SK-N-SH (cell line): ENCODE data around the gene IMPDH1. TPM values are rescaled to one million over a fixed set of nuclear protein-coding genes. Genes with fewer than 3 reads are reported as not detected.

ENCODE experiments used
- CTCF ChIA-PET: fragments of 300-600, 350-600 bp; formaldehyde crosslinking; extraction: SDS; loops from one replicate; lab custom pipeline; 2021; lab: Yijun Ruan, JAX
- POLR2A ChIA-PET: fragments of 350-600 bp; sonication (Branson Sonifier 250); formaldehyde crosslinking; extraction: SDS; loops from one replicate; lab custom pipeline; 2020; ENCODE audit warnings: antibody characterized with exemption, inconsistent platforms; lab: Yijun Ruan, JAX
- DNase-seq: peaks from one replicate; pipeline ENCODE4 v3.0.0; 2012
- H2AFZ ChIP-seq: fragments of 200-600 bp; sonication (generic); 2 replicates; pipeline ENCODE4 v1.8.1; 2016; ENCODE audit warnings: antibody characterized with exemption, mild to moderate bottlenecking, low read depth
- H3F3A ChIP-seq: fragments of 200-600 bp; sonication (generic); replicated peaks from 2 replicates; pipeline ENCODE3; 2016; ENCODE audit warnings: antibody characterized with exemption, mild to moderate bottlenecking; ENCODE audit not compliant: insufficient read depth
- H3K27ac ChIP-seq, 2 experiments: fragments of 200-500 bp in 1 of 2; fragments of 200-600 bp in 1 of 2; sonication (Bioruptor generic) in 1 of 2; sonication (generic), shearing (Covaris generic) in 1 of 2; 2 replicates each; pipeline versions ENCODE4 v1.5.1 to v1.6.1; 2014 to 2016; ENCODE audit warnings: low read depth in 2 of 2, inconsistent platforms in 1 of 2, low read length in 1 of 2, mild to moderate bottlenecking in 1 of 2, mixed read lengths in 1 of 2
- H3K27me3 ChIP-seq: fragments of 200-600 bp; sonication (generic), shearing (Covaris generic); 2 replicates; pipeline ENCODE4 v1.6.1; 2016; ENCODE audit warnings: mixed run types; ENCODE audit not compliant: insufficient read depth
- H3K36me3 ChIP-seq, 2 experiments: fragments of 200-500 bp in 1 of 2; fragments of 200-600 bp in 1 of 2; sonication (Bioruptor generic) in 1 of 2; sonication (generic) in 1 of 2; replicated peaks in 1 of 2; 2 replicates each; pipeline versions ENCODE3 to v1.5.1; 2014 to 2016; ENCODE audit warnings: low read length in 1 of 2, mild to moderate bottlenecking in 1 of 2; ENCODE audit not compliant: insufficient read depth in 2 of 2, control insufficient read depth in 1 of 2
- H3K4me1 ChIP-seq, 2 experiments: fragments of 200-500 bp in 1 of 2; fragments of 200-600 bp in 1 of 2; sonication (Bioruptor generic) in 1 of 2; sonication (generic), shearing (Covaris generic) in 1 of 2; 2 replicates each; pipeline versions ENCODE4 v1.5.1 to v1.6.1; 2014 to 2016; ENCODE audit warnings: low read depth in 1 of 2, low read length in 1 of 2, mixed run types in 1 of 2; ENCODE audit not compliant: insufficient read depth in 2 of 2, control insufficient read depth in 1 of 2
- H3K4me2 ChIP-seq: fragments of 200-600 bp; sonication (generic), shearing (Covaris generic); 2 replicates; pipeline ENCODE4 v1.6.1; 2017; ENCODE audit warnings: mixed run types
- H3K4me3 ChIP-seq, 2 experiments: fragments of 200-500 bp in 1 of 2; fragments of 200-600 bp in 1 of 2; sonication (Bioruptor generic) in 1 of 2; sonication (generic), shearing (Covaris generic) in 1 of 2; 2 replicates each; pipeline versions ENCODE4 v1.5.1 to v1.8.1; 2014 to 2016; ENCODE audit warnings: low read depth in 2 of 2, inconsistent platforms in 1 of 2, low read length in 1 of 2, mild to moderate bottlenecking in 1 of 2, mixed read lengths in 1 of 2, moderate library complexity in 1 of 2
- H3K79me2 ChIP-seq: fragments of 200-600 bp; sonication (generic); 2 replicates; pipeline ENCODE4 v1.8.1; 2017; ENCODE audit warnings: mild to moderate bottlenecking; ENCODE audit not compliant: insufficient read depth
- H3K9ac ChIP-seq: fragments of 200-600 bp; sonication (generic); 2 replicates; pipeline ENCODE4 v1.6.1; 2017; ENCODE audit warnings: mixed run types
- H3K9me2 ChIP-seq: fragments of 200-600 bp; sonication (generic); 2 replicates; pipeline ENCODE4 v1.6.1; 2017; ENCODE audit warnings: mixed run types
- H3K9me3 ChIP-seq: fragments of 200-600 bp; sonication (generic); 2 replicates; pipeline ENCODE4 v1.6.1; 2017; ENCODE audit warnings: mixed run types, mild to moderate bottlenecking, moderate library complexity
- H4K20me1 ChIP-seq: fragments of 200-600 bp; sonication (generic); 2 replicates; pipeline ENCODE4 v1.6.1; 2017; ENCODE audit warnings: mild to moderate bottlenecking, mixed run types; ENCODE audit not compliant: insufficient read depth
- EP300 ChIP-seq, 2 experiments: IDR thresholded peaks; 2 replicates each; pipeline versions ENCODE4 v1.4.0 to v1.6.1; 2012; ENCODE audit warnings: borderline replicate concordance in 1 of 2, low read depth in 1 of 2, low read length in 1 of 2
- RFX5 ChIP-seq: IDR thresholded peaks from 2 replicates; pipeline ENCODE4 v1.6.1; 2012; ENCODE audit warnings: mild to moderate bottlenecking, improper control_type of control experiment, low read length
- TAF1 ChIP-seq: IDR thresholded peaks from 2 replicates; pipeline ENCODE4 v1.6.1; 2012; ENCODE audit warnings: low read depth, mild to moderate bottlenecking, low read length, moderate library complexity, borderline replicate concordance
- TCF12 ChIP-seq: IDR thresholded peaks from 2 replicates; pipeline ENCODE4 v1.4.0; 2012
- TEAD4 ChIP-seq: IDR thresholded peaks from 2 replicates; pipeline ENCODE4 v1.4.0; 2012; ENCODE audit warnings: mild to moderate bottlenecking, borderline replicate concordance; ENCODE audit not compliant: insufficient read depth
- WGBS: methylation state at CpG from one replicate; pipeline ENCODE4 v1.1.6; 2017; ENCODE audit warnings: low lambda C conversion rate; 5-methylcytosine and 5-hydroxymethylcytosine counted together
- polyA plus RNA-seq, 3 experiments: library from polyadenylated mRNA; depleted of rRNA; stranded (reverse); fragments of >200 nt; gene quantifications; 2 replicates each; pipeline ENCODE4 v1.2.3, GENCODE V29; 2012
- TF ChIP-seq, protein P1 (sequence below): fragments of 150-350 bp; IDR thresholded peaks from 2 replicates; pipeline ENCODE4 v1.6.1; 2016; ENCODE audit warnings: mild to moderate bottlenecking, low read depth, low read length
- TF ChIP-seq, protein P2 (sequence below): IDR thresholded peaks from 2 replicates; pipeline ENCODE4 v1.6.1; 2012; ENCODE audit warnings: mild to moderate bottlenecking, low read depth, low read length, moderate library complexity

Gene IMPDH1
- polyA plus RNA-seq, 1 of the 3 experiments (the other 2 are of a cell fraction), result 80.4 TPM

DNA sequence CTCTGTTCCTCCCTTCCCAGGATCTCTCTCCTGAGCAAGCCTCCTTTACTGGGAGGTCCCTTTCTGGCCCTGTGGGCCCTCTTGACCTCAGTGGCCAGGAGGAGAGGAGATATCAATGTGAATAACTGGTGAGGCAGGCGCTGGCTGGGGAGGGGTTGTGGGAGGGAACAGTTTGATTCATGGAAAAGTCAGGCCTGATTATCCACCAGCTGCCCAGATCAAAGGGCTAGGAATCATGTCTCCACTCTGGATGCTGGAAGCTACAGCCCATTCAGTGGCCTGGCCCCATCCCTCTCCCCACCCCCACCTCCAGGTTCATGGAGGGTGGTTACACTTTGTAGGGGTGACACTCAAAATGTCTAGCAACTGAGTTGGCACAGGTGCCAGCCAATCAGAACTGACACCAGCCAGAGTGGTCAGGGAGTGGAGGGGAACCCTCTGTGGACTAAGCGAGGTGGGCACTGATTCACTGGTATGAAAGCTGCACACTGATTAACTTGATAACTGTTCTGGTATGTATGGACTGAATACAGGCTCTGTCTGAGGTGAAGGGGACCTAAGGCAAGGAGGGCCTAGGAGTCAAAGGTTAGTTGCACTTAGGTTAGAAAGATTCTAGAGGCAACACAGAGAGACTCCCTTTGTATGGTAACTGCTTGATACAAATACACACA lies 53.1 kb downstream of the IMPDH1 start (continued):
- TF ChIP-seq EP300 (IDR thresholded peaks at IDR 0.05; ENCODE audit: borderline replicate concordance in 1 of 2, low read depth in 1 of 2, low read length in 1 of 2) (peak in 1 of 2 experiments; percentile 94; a peak in 2 of 4 replicates), RFX5 (no peak), TAF1 (no peak)
- TF ChIP-seq, protein P1, sequence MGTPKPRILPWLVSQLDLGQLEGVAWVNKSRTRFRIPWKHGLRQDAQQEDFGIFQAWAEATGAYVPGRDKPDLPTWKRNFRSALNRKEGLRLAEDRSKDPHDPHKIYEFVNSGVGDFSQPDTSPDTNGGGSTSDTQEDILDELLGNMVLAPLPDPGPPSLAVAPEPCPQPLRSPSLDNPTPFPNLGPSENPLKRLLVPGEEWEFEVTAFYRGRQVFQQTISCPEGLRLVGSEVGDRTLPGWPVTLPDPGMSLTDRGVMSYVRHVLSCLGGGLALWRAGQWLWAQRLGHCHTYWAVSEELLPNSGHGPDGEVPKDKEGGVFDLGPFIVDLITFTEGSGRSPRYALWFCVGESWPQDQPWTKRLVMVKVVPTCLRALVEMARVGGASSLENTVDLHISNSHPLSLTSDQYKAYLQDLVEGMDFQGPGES, result no peak
- TF ChIP-seq, protein P2, sequence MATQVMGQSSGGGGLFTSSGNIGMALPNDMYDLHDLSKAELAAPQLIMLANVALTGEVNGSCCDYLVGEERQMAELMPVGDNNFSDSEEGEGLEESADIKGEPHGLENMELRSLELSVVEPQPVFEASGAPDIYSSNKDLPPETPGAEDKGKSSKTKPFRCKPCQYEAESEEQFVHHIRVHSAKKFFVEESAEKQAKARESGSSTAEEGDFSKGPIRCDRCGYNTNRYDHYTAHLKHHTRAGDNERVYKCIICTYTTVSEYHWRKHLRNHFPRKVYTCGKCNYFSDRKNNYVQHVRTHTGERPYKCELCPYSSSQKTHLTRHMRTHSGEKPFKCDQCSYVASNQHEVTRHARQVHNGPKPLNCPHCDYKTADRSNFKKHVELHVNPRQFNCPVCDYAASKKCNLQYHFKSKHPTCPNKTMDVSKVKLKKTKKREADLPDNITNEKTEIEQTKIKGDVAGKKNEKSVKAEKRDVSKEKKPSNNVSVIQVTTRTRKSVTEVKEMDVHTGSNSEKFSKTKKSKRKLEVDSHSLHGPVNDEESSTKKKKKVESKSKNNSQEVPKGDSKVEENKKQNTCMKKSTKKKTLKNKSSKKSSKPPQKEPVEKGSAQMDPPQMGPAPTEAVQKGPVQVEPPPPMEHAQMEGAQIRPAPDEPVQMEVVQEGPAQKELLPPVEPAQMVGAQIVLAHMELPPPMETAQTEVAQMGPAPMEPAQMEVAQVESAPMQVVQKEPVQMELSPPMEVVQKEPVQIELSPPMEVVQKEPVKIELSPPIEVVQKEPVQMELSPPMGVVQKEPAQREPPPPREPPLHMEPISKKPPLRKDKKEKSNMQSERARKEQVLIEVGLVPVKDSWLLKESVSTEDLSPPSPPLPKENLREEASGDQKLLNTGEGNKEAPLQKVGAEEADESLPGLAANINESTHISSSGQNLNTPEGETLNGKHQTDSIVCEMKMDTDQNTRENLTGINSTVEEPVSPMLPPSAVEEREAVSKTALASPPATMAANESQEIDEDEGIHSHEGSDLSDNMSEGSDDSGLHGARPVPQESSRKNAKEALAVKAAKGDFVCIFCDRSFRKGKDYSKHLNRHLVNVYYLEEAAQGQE, result no peak

DNA sequence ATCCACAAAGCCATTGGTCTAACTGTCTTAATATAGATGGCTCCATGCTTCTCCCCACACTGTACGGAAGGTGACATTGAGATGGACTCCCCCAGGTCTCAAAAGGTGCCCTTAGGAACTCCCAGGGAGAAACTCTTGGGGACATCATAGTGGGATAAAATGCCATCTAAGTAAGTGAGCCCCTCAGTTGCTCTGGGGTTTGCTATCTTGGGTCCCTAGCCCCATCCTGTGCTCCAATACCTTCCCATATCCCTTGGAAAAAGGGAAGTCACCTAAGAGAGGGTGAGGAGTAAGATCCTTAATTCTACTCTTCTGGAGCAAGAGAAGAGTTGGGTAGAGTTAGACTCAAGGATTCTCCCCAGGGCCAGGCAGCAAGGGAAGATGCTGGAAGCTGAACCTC lies 56.2 kb downstream of the IMPDH1 start:
- Histone ChIP-seq H3K4me2 (no peak overlapping the region), H3K4me3 (no peak overlapping the region), H3K27me3 (peaks cover 7% of the 10 kb centered on the region; the same call in 1 of the 2 replicates), H3K4me1 (peaks cover 0 to 67% of the 10 kb centered on the region in 2 experiments; a peak in 2 of 4 replicates), H3K9me3 (no peaks in the 10 kb centered on the region), H3K9ac (no peak overlapping the region), H3K27ac (peak overlapping the region in 1 of 2 experiments; percentile 34; a peak in 2 of 4 replicates), H3K36me3 (no peaks in the 10 kb centered on the region), H3F3A (no peaks in the 10 kb centered on the region), H4K20me1 (no peaks in the 10 kb centered on the region), H3K79me2 (no peaks in the 10 kb centered on the region), H3K9me2 (no peaks in the 10 kb centered on the region), H2AFZ (no peak overlapping the region)
- WGBS, result 86% methylated on average over 1 of the region's 1 CpG
- ChIA-PET POLR2A (interaction anchor here (0.6 to 1.7 kb wide), 2 partner anchors 34 to 395 kb away, joined by 4 to 5 read pairs; no protein-coding TSS in a partner anchor), CTCF (interaction anchor here (1.4 to 17.6 kb wide), 8 partner anchors 9 to 73 kb away, joined by 3 to 493 read pairs (median 5); partner anchors contain the start of gene RBM28)
- no peak for DNase-seq
- TF ChIP-seq, protein P2, result no peak
- no peak for TF ChIP-seq TEAD4
- no peak for TF ChIP-seq TCF12
- TF ChIP-seq RFX5, result no peak
